ENCODE results near the gene LRP8. TPM values are rescaled to one million over a fixed set of nuclear protein-coding genes. Genes with fewer than 3 reads are reported as not detected.

LRP8 gene
- total and polyA plus RNA-seq, 9 of the 15 experiments (the other 6 are each of a cell fraction or from before 2014, with no cell fraction given): 7.1 to 56.1 (median 31.3) TPM

DNA sequence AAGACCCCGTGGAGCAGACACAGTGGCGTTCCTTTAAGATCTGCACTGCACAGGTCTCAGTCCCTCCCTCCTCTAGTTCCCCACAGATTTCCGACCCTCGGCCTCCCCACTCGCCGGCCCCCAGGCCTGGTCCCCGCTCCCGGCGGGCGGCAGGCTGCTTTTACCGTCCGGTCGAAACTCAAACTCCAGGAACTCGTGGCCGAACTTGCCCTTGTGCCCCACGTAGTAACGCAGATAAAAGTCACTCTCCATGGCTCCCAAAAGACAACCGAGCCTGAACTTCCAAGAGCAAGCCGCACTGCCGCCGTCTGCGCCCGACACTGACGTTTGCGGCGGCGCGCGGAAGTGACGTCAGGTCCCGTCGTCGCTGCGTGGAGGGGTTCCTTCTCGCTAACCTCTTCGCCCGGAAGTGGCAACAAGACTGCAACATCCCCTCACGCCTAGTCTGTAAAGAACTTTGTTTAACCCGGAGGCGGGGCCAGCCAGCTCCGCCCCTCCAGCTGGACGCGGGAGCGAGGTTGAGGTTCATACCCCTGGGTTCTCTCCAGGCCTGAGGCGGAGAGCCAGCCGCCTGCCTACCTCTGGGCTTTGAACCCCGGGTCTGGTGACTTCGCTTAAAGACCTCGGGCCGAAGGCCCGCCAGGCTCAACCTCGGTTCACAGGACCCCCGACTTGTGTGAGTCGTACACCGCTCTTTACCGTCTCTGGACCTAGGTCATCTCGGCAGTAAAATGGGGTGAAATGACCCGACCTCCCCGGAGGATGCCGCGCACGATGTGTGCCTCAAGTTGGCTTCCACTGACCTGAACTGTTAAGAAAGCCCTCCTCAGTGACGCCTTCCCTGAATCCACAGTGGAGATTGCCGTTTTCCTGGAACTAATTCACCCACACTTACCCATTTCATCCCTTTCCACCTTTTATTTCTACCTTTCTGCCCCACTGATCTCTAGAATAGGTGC is 89.4 kb downstream of the LRP8 start, which contains the start of gene MAGOH (continued):
- TF ChIP-seq, protein P1, sequence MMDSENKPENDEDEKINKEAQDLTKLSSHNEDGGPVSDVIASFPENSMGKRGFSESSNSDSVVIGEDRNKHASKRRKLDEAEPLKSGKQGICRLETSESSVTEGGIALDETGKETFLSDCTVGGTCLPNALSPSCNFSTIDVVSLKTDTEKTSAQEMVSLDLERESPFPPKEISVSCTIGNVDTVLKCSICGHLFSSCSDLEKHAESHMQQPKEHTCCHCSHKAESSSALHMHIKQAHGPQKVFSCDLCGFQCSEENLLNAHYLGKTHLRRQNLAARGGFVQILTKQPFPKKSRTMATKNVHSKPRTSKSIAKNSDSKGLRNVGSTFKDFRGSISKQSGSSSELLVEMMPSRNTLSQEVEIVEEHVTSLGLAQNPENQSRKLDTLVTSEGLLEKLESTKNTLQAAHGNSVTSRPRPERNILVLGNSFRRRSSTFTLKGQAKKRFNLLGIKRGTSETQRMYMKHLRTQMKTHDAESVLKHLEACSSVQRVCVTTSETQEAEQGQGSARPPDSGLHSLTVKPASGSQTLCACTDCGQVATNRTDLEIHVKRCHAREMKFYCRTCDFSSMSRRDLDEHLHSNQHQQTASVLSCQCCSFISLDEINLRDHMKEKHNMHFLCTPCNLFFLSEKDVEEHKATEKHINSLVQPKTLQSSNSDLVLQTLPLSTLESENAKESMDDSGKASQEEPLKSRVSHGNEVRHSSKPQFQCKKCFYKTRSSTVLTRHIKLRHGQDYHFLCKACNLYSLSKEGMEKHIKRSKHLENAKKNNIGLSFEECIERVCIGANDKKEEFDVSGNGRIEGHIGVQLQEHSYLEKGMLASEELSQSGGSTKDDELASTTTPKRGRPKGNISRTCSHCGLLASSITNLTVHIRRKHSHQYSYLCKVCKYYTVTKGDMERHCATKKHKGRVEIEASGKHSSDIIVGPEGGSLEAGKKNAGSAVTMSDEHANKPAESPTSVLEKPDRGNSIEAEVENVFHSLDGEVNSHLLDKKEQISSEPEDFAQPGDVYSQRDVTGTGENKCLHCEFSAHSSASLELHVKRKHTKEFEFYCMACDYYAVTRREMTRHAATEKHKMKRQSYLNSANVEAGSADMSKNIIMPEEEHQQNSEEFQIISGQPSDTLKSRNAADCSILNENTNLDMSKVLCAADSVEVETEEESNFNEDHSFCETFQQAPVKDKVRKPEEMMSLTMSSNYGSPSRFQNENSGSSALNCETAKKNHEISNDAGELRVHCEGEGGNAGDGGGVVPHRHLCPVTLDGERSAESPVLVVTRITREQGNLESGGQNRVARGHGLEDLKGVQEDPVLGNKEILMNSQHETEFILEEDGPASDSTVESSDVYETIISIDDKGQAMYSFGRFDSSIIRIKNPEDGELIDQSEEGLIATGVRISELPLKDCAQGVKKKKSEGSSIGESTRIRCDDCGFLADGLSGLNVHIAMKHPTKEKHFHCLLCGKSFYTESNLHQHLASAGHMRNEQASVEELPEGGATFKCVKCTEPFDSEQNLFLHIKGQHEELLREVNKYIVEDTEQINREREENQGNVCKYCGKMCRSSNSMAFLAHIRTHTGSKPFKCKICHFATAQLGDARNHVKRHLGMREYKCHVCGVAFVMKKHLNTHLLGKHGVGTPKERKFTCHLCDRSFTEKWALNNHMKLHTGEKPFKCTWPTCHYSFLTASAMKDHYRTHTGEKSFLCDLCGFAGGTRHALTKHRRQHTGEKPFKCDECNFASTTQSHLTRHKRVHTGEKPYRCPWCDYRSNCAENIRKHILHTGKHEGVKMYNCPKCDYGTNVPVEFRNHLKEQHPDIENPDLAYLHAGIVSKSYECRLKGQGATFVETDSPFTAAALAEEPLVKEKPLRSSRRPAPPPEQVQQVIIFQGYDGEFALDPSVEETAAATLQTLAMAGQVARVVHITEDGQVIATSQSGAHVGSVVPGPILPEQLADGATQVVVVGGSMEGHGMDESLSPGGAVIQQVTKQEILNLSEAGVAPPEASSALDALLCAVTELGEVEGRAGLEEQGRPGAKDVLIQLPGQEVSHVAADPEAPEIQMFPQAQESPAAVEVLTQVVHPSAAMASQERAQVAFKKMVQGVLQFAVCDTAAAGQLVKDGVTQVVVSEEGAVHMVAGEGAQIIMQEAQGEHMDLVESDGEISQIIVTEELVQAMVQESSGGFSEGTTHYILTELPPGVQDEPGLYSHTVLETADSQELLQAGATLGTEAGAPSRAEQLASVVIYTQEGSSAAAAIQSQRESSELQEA (IDR thresholded peaks at IDR 0.05; ENCODE audit: low read depth): no peak
- TF ChIP-seq ZNF3 (CRISPR knock-in tag; IDR thresholded peaks at IDR 0.05) (no peak), ZNF140 (CRISPR knock-in tag; IDR thresholded peaks at IDR 0.05) (no peak), HIVEP1 (CRISPR knock-in tag; IDR thresholded peaks at IDR 0.05) (no peak), MBD2 (IDR thresholded peaks at IDR 0.05; ENCODE audit: borderline replicate concordance, low read depth) (peak; percentile 84; the same call in 1 of the 2 replicates), PTBP1 (IDR thresholded peaks at IDR 0.05; ENCODE audit: low read depth, low read length) (no peak), CCAR2 (IDR thresholded peaks at IDR 0.05; ENCODE audit: low read depth, low read length) (no peak), IRF2 (CRISPR knock-in tag; IDR thresholded peaks at IDR 0.05) (no peak), DACH1 (IDR thresholded peaks at IDR 0.05; ENCODE audit: partially characterized antibody) (peak; percentile 90), RFX1 (IDR thresholded peaks at IDR 0.05) (no peak), CHD2 (IDR thresholded peaks at IDR 0.05; ENCODE audit: low read depth, low read length) (peak; percentile 46; the same call in 1 of the 2 replicates), KHSRP (IDR thresholded peaks at IDR 0.05) (peak; percentile 98), MTF1 (CRISPR knock-in tag; IDR thresholded peaks at IDR 0.05; ENCODE audit: borderline replicate concordance) (no peak), HDAC1 (IDR thresholded peaks at IDR 0.05) (peak in 1 of 2 experiments; percentile 96; a peak in 2 of 4 replicates)
- TF ChIP-seq, protein P2, sequence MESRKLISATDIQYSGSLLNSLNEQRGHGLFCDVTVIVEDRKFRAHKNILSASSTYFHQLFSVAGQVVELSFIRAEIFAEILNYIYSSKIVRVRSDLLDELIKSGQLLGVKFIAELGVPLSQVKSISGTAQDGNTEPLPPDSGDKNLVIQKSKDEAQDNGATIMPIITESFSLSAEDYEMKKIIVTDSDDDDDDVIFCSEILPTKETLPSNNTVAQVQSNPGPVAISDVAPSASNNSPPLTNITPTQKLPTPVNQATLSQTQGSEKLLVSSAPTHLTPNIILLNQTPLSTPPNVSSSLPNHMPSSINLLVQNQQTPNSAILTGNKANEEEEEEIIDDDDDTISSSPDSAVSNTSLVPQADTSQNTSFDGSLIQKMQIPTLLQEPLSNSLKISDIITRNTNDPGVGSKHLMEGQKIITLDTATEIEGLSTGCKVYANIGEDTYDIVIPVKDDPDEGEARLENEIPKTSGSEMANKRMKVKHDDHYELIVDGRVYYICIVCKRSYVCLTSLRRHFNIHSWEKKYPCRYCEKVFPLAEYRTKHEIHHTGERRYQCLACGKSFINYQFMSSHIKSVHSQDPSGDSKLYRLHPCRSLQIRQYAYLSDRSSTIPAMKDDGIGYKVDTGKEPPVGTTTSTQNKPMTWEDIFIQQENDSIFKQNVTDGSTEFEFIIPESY (CRISPR knock-in tag; IDR thresholded peaks at IDR 0.05): peak; percentile 84
- TF ChIP-seq, protein P3, sequence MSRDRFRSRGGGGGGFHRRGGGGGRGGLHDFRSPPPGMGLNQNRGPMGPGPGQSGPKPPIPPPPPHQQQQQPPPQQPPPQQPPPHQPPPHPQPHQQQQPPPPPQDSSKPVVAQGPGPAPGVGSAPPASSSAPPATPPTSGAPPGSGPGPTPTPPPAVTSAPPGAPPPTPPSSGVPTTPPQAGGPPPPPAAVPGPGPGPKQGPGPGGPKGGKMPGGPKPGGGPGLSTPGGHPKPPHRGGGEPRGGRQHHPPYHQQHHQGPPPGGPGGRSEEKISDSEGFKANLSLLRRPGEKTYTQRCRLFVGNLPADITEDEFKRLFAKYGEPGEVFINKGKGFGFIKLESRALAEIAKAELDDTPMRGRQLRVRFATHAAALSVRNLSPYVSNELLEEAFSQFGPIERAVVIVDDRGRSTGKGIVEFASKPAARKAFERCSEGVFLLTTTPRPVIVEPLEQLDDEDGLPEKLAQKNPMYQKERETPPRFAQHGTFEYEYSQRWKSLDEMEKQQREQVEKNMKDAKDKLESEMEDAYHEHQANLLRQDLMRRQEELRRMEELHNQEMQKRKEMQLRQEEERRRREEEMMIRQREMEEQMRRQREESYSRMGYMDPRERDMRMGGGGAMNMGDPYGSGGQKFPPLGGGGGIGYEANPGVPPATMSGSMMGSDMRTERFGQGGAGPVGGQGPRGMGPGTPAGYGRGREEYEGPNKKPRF (IDR thresholded peaks at IDR 0.05; ENCODE audit: low read depth, low read length): no peak

All from K562 (cell line).